Measurements from ENCODE around the gene VDR. TPM values are rescaled to one million over a fixed set of nuclear protein-coding genes. Genes with fewer than 3 reads are reported as not detected.

VDR gene
- total and polyA plus RNA-seq, 8 donors, result 1.2 to 5.5 (median 2.0) TPM

DNA sequence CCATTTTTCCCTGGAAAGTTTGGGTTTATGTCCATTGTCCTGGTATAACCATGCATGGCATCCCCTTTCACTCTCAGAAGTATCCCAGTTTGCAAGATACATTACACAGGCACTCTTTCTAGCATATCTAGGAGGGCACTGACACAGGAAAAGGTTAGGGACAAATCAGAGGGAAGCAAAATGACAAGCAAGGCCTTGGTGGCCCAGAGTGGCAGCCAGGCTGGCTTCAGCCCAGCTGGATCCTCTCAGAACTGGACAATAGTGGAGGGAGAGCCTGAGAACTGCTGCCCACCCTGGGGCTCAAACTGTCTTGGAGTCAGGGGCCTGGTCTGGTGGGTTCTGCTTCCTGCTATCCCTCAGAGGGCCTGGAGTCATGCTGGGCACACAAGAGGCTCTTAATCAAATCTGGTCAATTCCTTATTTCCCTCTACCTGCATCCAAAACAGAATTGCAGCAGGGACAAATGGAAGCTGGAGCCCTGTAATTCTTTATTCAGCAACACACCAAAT lies 2.6 kb downstream of the VDR start:
- Histone ChIP-seq H3K4me3 (no peak overlapping the region), H3K27me3 (no peaks in the 10 kb centered on the region), H3K36me3 (no peaks in the 10 kb centered on the region), H3K4me1 (peaks cover 0 to 10% (median 0%) of the 10 kb centered on the region in 3 donors), H3K9me3 (no peaks in the 10 kb centered on the region), H3K27ac (no peak overlapping the region)
- ATAC-seq (no peak), DNase-seq (no peak), FAIRE-seq (no peak)
- no peak for TF ChIP-seq CTCF (IDR thresholded peaks at IDR 0.05)
- intact Hi-C loops (cut with DNase I), result loop anchor here in 1 of 3 donors (5.0 kb wide), 1 partner anchor 55 kb away; no protein-coding TSS in a partner anchor

DNA sequence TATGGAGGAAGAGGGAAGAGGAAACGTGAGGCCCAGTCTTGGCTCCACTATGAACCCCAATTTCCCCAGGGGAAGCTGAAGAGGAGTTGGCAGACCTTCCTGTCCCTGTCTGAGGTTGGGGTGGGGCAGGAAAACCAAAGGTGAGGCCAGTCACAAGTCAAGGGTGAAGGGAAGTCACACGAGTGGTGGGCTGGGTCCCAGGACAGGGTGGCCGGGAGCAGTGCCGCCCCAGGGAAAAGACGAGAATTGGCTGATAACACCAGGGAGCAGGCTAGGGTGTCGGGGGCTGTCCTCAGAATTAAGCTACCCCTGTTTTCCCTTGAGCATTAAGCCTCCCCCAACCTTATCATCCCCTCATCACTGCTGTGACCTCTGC lies 3.1 kb downstream of the VDR start:
- Histone ChIP-seq H3K4me3 (no peak overlapping the region), H3K27ac (no peak overlapping the region), H3K36me3 (no peaks in the 10 kb centered on the region), H3K27me3 (no peaks in the 10 kb centered on the region), H3K9me3 (no peaks in the 10 kb centered on the region), H3K4me1 (peaks cover 0 to 14% (median 0%) of the 10 kb centered on the region in 3 donors)
- FAIRE-seq, result no peak
- 84 to 90% methylated on average over 6 of the region's 6 CpGs for WGBS, 2 donors
- intact Hi-C loops (cut with DNase I), result loop anchor here in 1 of 3 donors (5.0 kb wide), 1 partner anchor 56 kb away; no protein-coding TSS in a partner anchor
- no peak for DNase-seq
- no peak for TF ChIP-seq CTCF (IDR thresholded peaks at IDR 0.05)
- ATAC-seq, result no peak

DNA sequence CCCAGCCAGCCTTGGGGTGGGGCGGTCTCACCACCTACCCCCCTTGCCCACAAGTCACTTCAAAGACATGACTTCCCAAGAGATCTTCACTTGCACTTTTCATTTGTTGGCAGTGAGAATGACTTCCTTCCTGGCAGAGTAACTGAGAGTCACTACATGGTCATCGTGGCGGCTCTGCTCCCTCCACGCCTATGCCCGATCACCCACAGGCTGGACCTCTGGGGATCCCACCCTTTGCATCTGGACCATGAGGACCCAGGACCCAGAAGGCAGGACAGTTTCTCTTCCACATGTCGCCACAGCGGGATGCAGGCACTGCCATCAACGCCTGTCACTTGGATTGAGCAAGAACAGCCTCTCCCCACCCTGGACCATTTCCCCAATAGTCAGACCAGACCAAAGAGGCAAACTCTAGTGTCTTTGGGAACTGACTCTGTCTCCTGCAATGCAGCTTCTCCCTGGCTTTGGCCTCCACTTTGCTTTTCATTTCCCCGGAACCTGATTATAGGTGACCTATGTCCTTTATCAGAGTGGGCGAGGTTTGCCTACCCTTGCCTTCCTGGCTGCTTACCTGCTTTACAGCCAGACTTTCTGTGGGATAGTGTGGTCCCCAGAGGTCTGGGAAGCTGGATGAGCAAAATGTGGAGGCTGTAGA lies 3.6 kb downstream of the VDR start:
- H3K27ac ChIP-seq, result no peak overlapping the region
- H3K4me1 ChIP-seq, result peaks cover 0 to 14% (median 0%) of the 10 kb centered on the region in 3 donors
- no peak overlapping the region for H3K4me3 ChIP-seq
- H3K27me3 ChIP-seq, result no peaks in the 10 kb centered on the region
- no peak for DNase-seq
- no peak for TF ChIP-seq CTCF (IDR thresholded peaks at IDR 0.05)
- no peaks in the 10 kb centered on the region for H3K36me3 ChIP-seq
- intact Hi-C loops (cut with DNase I), result loop anchor here in 1 of 3 donors (5.0 kb wide), 1 partner anchor 56 kb away; no protein-coding TSS in a partner anchor
- H3K9me3 ChIP-seq, result no peaks in the 10 kb centered on the region
- no peak for ATAC-seq
- FAIRE-seq, result no peak
- 89 to 91% methylated on average over 10 of the region's 10 CpGs for WGBS, 2 donors

DNA sequence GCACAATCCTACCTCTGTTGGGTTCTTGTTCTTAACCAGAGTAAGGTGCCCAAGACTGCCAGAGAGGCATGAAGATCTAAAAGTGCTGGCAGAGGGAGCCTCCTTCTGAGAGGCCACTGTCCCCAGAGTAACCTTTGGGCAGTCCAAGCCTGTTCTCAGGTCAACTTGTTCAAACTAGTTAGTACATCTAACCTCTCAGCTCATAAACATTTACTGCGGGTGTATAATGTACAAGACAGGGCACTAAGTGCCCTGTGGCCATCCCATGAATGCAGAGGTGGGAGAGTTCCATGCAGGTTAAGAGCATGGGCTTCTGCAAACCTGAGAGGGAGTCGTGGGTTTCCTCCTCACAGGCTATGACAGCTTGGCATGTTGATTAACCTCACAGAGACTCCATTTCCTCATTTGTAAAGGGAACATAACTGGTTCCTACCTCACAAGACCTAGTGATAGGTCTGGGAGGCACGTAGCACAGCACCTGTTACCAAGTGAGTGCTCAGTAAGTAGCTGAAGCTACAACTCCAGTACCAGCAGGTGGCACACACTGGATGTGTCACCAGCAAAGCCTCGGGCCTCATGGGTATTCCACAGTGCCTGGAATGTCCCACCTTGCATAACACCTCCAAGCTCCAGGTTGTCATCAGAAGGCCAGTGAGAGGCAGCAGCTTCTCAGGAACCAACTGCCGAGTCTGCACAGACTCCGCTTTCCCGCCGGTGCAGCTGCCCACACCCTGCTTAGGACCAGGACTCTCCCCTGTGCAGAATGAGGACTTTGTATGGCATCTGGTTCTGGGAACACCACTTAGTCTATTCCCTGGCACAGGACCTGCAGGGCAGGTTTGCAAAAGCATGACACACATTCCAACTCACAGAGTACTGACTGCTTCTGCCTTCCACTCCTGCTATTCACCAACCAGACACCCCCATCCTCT lies 4.4 kb downstream of the VDR start:
- H3K36me3 ChIP-seq, result no peaks in the 10 kb centered on the region
- peak in 3 of 6 donors; percentile 27 to 43 (median 36) for DNase-seq
- no peak for TF ChIP-seq CTCF (IDR thresholded peaks at IDR 0.05)
- WGBS, 2 donors, result 43 to 51% methylated on average over 8 of the region's 8 CpGs
- no peak overlapping the region for H3K27ac ChIP-seq
- H3K4me3 ChIP-seq, result no peak overlapping the region
- ATAC-seq, result peak in 2 of 4 donors; percentile 8 to 11
- peaks cover 0 to 14% (median 0%) of the 10 kb centered on the region in 3 donors for H3K4me1 ChIP-seq
- no peaks in the 10 kb centered on the region for H3K27me3 ChIP-seq
- FAIRE-seq, result no peak
- no peaks in the 10 kb centered on the region for H3K9me3 ChIP-seq
- intact Hi-C loops (cut with DNase I), result loop anchor here in 1 of 3 donors (5.0 kb wide), 1 partner anchor 57 kb away; no protein-coding TSS in a partner anchor

All from pancreas (tissue), 10 donors.